CD4-positive, alpha-beta memory T cell (primary cell): ENCODE data around the gene APH1B. TPM values are rescaled to one million over a fixed set of nuclear protein-coding genes. Genes with fewer than 3 reads are reported as not detected.
A peak's percentile ranks its signal among the peaks of the same experiment; 100 is the strongest.
"Not testable (repeated sequence)": the region's sequence is repeated elsewhere in the genome, so short reads cannot be mapped to it uniquely, and the experiment has no call there.

ENCODE experiments used
- CTCF ChIA-PET: fragments of 350-600 bp; sonication (Branson Sonifier 250); formaldehyde crosslinking; loops from one replicate; lab custom pipeline; 2021; ENCODE audit warnings: inconsistent platforms; ENCODE audit not compliant: partially characterized antibody; lab: Charles Lee
- POLR2A ChIA-PET: fragments of 350-600 bp; sonication (Branson Sonifier 250); formaldehyde crosslinking; loops from one replicate; lab custom pipeline; 2021; ENCODE audit not compliant: partially characterized antibody; lab: Charles Lee
- DNase-seq, 5 donors: peaks; one replicate each; pipeline versions ENCODE4 v3.0.0 to v3.0.0-alpha.2; 2020 to 2022; ENCODE audit warnings: mixed read lengths in 1 of 5
- H3K27ac ChIP-seq: one replicate; pipeline ENCODE4 v1.7.0; 2013; ENCODE audit warnings: low read depth, low read length
- H3K27me3 ChIP-seq: 2 replicates; pipeline ENCODE4 v1.7.0; 2013; ENCODE audit warnings: mild to moderate bottlenecking, low read length, moderate library complexity; ENCODE audit not compliant: insufficient read depth
- H3K36me3 ChIP-seq: 2 replicates; pipeline ENCODE4 v1.7.0; 2013; ENCODE audit warnings: mild to moderate bottlenecking, low read length, moderate library complexity; ENCODE audit not compliant: insufficient read depth
- H3K4me1 ChIP-seq: 2 replicates; pipeline ENCODE4 v1.7.0; 2013; ENCODE audit warnings: mild to moderate bottlenecking, low read length, moderate library complexity; ENCODE audit not compliant: insufficient read depth
- H3K4me3 ChIP-seq, 2 donors: one replicate each; pipeline ENCODE4 v1.7.0; 2013; ENCODE audit warnings: low read length in 2 of 2, mild to moderate bottlenecking in 1 of 2
- H3K9me3 ChIP-seq, 2 donors: one replicate each; pipeline ENCODE4 v1.7.0; 2013; ENCODE audit warnings: low read length in 2 of 2, control low read depth in 1 of 2; ENCODE audit not compliant: control insufficient read depth in 1 of 2
- H3K27ac Mint-ChIP-seq, 7 donors: one replicate each; pipeline ENCODE4 v1.8.0; 2020 to 2021; ENCODE audit warnings: mixed read lengths in 7 of 7, mild to moderate bottlenecking in 6 of 7, inconsistent platforms in 3 of 7, moderate library complexity in 3 of 7
- H3K27me3 Mint-ChIP-seq, 2 donors: one replicate each; pipeline ENCODE4 v1.8.0; 2020 to 2021; ENCODE audit warnings: mixed read lengths in 2 of 2
- H3K36me3 Mint-ChIP-seq, 2 donors: one replicate each; pipeline ENCODE4 v1.8.0; 2020 to 2021; ENCODE audit warnings: mixed read lengths in 2 of 2, inconsistent platforms in 1 of 2, mild to moderate bottlenecking in 1 of 2
- H3K4me1 Mint-ChIP-seq, 4 donors: one replicate each; pipeline ENCODE4 v1.8.0; 2020 to 2021; ENCODE audit warnings: mixed read lengths in 4 of 4, mild to moderate bottlenecking in 1 of 4
- H3K4me3 Mint-ChIP-seq, 8 donors: one replicate each; pipeline ENCODE4 v1.8.0; 2020 to 2021; ENCODE audit warnings: mixed read lengths in 8 of 8, mild to moderate bottlenecking in 7 of 8, moderate library complexity in 6 of 8, inconsistent platforms in 3 of 8
- H3K9me3 Mint-ChIP-seq, 8 donors: one replicate each; pipeline ENCODE4 v1.8.0; 2020 to 2021; ENCODE audit warnings: mixed read lengths in 8 of 8, mild to moderate bottlenecking in 5 of 8, inconsistent platforms in 3 of 8, moderate library complexity in 1 of 8
- intact Hi-C: fragments of 100-400 bp; cut with micrococcal nuclease; formaldehyde crosslinking; loops from one replicate; pipeline ENCODE4 v1.15.1; 2023
- polyA plus RNA-seq, 2 donors: library from polyadenylated mRNA; unstranded; fragments of 300-500 nt; fragmentation: Illumina TruSeq; gene quantifications; one replicate each; pipeline ENCODE4 v1.2.3, GENCODE V29; 2021
- total RNA-seq, 2 experiments: library from RNA; stranded (reverse); gene quantifications; one replicate each; pipeline ENCODE4 v1.2.3, GENCODE V29; 2021

Gene APH1B
- total and polyA plus RNA-seq, 4 experiments from 2014 or later, result 11.9 to 28.4 (median 18.2) TPM

DNA sequence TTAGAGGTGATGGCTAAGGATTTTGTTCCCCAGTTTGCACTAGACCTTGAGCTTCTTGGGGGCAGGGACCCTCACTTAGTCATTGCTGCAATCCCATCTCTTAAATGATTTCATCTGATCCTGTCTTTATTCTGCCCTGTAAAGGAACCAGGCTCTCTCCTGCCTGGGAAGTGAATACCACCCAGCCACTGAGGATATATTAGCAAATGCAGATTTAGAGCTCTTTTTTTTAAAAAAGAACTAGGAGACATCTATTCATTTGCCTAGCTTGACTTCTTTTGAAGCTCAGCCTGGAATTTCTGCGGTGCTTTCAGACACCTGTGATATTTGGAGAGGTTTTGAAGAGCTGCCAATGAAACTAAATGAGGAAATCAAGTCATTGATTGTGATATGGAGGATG lies 62.4 kb downstream of the APH1B start:
- peaks cover 3% of the 10 kb centered on the region in 2 donors for H3K27me3 Mint-ChIP-seq
- intact Hi-C loops, result no loop called here
- Histone ChIP-seq H3K27ac (no peak overlapping the region), H3K4me3 (no peak overlapping the region), H3K27me3 (no peaks in the 10 kb centered on the region), H3K36me3 (no peaks in the 10 kb centered on the region), H3K4me1 (no peaks in the 10 kb centered on the region), H3K9me3 (no peaks in the 10 kb centered on the region)
- no peaks in the 10 kb centered on the region for H3K36me3 Mint-ChIP-seq
- H3K27ac Mint-ChIP-seq, result no peak overlapping the region
- ChIA-PET CTCF (interaction anchor here (0.5 kb wide), 1 partner anchor 270 kb away, joined by 3 read pairs; no protein-coding TSS in a partner anchor), POLR2A (no interaction called here)
- no peaks in the 10 kb centered on the region for H3K4me1 Mint-ChIP-seq
- no peak for DNase-seq
- no peak overlapping the region for H3K4me3 Mint-ChIP-seq
- H3K9me3 Mint-ChIP-seq, result no peaks in the 10 kb centered on the region

- Mint-ChIP-seq H3K36me3 (no peaks in the 10 kb centered on the region), H3K4me3 (no peak overlapping the region), H3K27ac (no peak overlapping the region), H3K4me1 (no peaks in the 10 kb centered on the region), H3K9me3 (no peaks in the 10 kb centered on the region), H3K27me3 (peaks cover 3 to 5% of the 10 kb centered on the region in 2 donors)
- ChIA-PET CTCF (interaction anchor here (0.5 kb wide), 1 partner anchor 270 kb away, joined by 3 read pairs; no protein-coding TSS in a partner anchor), POLR2A (no interaction called here)
- Histone ChIP-seq H3K27ac (no peak overlapping the region), H3K36me3 (no peaks in the 10 kb centered on the region), H3K9me3 (no peaks in the 10 kb centered on the region), H3K4me3 (no peak overlapping the region), H3K27me3 (no peaks in the 10 kb centered on the region), H3K4me1 (no peaks in the 10 kb centered on the region)
- no peak for DNase-seq
- intact Hi-C loops, result no loop called here
Measured at GRCh38 chr15:63340353-63340752, 62.9 kb downstream of the APH1B start.

- CTCF ChIA-PET, result no interaction called here
- intact Hi-C loops, result no loop called here
Measured at GRCh38 chr15:63340878-63341277, 63.5 kb downstream of the APH1B start.

DNA sequence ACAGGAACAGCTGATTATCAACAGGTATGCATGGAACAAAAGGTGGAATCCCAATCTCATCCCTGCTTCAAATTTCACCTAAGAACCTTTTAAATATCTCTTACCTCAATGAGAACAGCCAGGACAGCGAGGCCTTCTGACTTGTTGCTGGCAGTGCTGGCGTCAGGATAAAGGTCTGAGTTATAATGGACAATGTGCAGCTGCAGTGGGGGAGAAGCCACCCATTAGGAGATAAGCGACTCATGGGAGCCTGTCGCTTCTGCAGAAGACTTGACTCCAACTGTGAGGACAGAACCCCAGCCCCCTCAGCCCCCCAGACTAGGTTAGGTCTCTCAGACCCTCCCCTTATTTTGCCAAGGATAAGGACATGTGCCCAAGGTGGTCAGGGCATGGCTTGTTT lies 64.5 kb downstream of the APH1B start:
- H3K4me1 ChIP-seq, result no peaks in the 10 kb centered on the region
- no peak for DNase-seq
- intact Hi-C loops, result no loop called here
- H3K4me3 ChIP-seq, result no peak overlapping the region
- H3K36me3 ChIP-seq, result no peaks in the 10 kb centered on the region
- no peak overlapping the region for H3K27ac Mint-ChIP-seq
- ChIA-PET CTCF (no interaction called here), POLR2A (no interaction called here)
- no peaks in the 10 kb centered on the region for H3K36me3 Mint-ChIP-seq
- H3K4me3 Mint-ChIP-seq, result no peak overlapping the region
- H3K9me3 ChIP-seq, result no peaks in the 10 kb centered on the region
- H3K4me1 Mint-ChIP-seq, result no peaks in the 10 kb centered on the region
- H3K27ac ChIP-seq, result no peak overlapping the region
- H3K27me3 ChIP-seq, result no peaks in the 10 kb centered on the region
- peaks cover 3 to 5% of the 10 kb centered on the region in 2 donors for H3K27me3 Mint-ChIP-seq
- no peaks in the 10 kb centered on the region for H3K9me3 Mint-ChIP-seq

More at GRCh38 chr15:63340878-63341277, 63.5 kb downstream of the APH1B start:
- Histone ChIP-seq H3K27ac (no peak overlapping the region), H3K9me3 (no peaks in the 10 kb centered on the region), H3K4me1 (no peaks in the 10 kb centered on the region), H3K4me3 (no peak overlapping the region), H3K36me3 (no peaks in the 10 kb centered on the region), H3K27me3 (no peaks in the 10 kb centered on the region)
- Mint-ChIP-seq H3K9me3 (no peaks in the 10 kb centered on the region), H3K36me3 (no peaks in the 10 kb centered on the region), H3K27ac (peak overlapping the region in 1 of 7 donors; percentile 23), H3K27me3 (peaks cover 3 to 5% of the 10 kb centered on the region in 2 donors), H3K4me1 (no peaks in the 10 kb centered on the region), H3K4me3 (no peak overlapping the region)
- DNase-seq, result no peak
- POLR2A ChIA-PET, result no interaction called here

DNA sequence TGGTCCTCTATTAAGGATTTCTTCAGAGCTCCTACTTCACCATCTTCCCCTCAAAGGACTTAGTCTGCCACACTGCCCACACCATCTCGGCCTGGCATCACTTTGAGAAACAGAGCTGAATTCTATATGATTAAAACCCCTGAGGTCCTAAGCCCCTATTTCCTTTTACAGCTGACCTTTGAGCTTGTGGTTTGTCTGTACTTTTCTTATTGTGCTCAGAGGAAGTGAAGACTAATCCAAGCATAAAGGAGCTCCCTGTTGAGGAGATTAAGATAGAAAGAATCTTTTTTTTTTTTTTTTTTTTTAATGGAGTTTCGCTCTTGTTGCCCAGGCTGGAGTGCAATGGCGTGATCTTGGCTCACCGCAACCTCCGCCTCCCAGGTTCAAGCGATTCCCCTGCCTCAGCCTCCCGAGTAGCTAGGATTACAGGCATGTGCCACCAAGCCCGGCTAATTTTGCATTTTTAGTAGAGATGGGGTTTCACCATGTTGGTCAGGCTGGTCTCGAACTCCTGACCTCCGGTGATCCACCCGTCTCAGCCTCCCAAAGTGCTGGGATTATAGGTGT lies 65.7 kb downstream of the APH1B start:
- H3K9me3 Mint-ChIP-seq, intact Hi-C loops, H3K36me3 Mint-ChIP-seq, H3K4me1 Mint-ChIP-seq, CTCF ChIA-PET, H3K4me3 ChIP-seq, H3K9me3 ChIP-seq, POLR2A ChIA-PET, H3K27ac Mint-ChIP-seq, H3K27me3 Mint-ChIP-seq, H3K36me3 ChIP-seq, H3K4me3 Mint-ChIP-seq, DNase-seq, H3K27me3 ChIP-seq, H3K27ac ChIP-seq, H3K4me1 ChIP-seq: not testable (repeated sequence)

GRCh38 chr15:63344731-63345390 lies 67.5 kb downstream of the APH1B start:
- intact Hi-C loops, result no loop called here
- H3K4me3 ChIP-seq, result no peak overlapping the region
- H3K27me3 Mint-ChIP-seq, result peaks cover 3 to 5% of the 10 kb centered on the region in 2 donors
- POLR2A ChIA-PET, result no interaction called here
- DNase-seq, result no peak
- no peaks in the 10 kb centered on the region for H3K4me1 ChIP-seq
- no peaks in the 10 kb centered on the region for H3K27me3 ChIP-seq
- no peaks in the 10 kb centered on the region for H3K36me3 Mint-ChIP-seq
- no peak overlapping the region for H3K27ac Mint-ChIP-seq
- H3K9me3 Mint-ChIP-seq, result no peaks in the 10 kb centered on the region
- no peaks in the 10 kb centered on the region for H3K4me1 Mint-ChIP-seq
- H3K36me3 ChIP-seq, result no peaks in the 10 kb centered on the region
- CTCF ChIA-PET, result no interaction called here
- no peak overlapping the region for H3K4me3 Mint-ChIP-seq
- no peaks in the 10 kb centered on the region for H3K9me3 ChIP-seq
- no peak overlapping the region for H3K27ac ChIP-seq

GRCh38 chr15:63345391-63345752 lies 68.0 kb downstream of the APH1B start:
- Mint-ChIP-seq H3K4me1 (no peaks in the 10 kb centered on the region), H3K27ac (no peak overlapping the region), H3K4me3 (no peak overlapping the region), H3K27me3 (peaks cover 2 to 4% of the 10 kb centered on the region in 2 donors), H3K36me3 (no peaks in the 10 kb centered on the region), H3K9me3 (no peaks in the 10 kb centered on the region)
- ChIA-PET CTCF (no interaction called here), POLR2A (no interaction called here)
- no peak overlapping the region for H3K4me3 ChIP-seq
- intact Hi-C loops, result no loop called here
- no peaks in the 10 kb centered on the region for H3K9me3 ChIP-seq
- no peak for DNase-seq
- H3K4me1 ChIP-seq, result no peaks in the 10 kb centered on the region
- no peaks in the 10 kb centered on the region for H3K27me3 ChIP-seq
- no peak overlapping the region for H3K27ac ChIP-seq
- no peaks in the 10 kb centered on the region for H3K36me3 ChIP-seq
